ENCODE data around the gene NEK4.

DNA sequence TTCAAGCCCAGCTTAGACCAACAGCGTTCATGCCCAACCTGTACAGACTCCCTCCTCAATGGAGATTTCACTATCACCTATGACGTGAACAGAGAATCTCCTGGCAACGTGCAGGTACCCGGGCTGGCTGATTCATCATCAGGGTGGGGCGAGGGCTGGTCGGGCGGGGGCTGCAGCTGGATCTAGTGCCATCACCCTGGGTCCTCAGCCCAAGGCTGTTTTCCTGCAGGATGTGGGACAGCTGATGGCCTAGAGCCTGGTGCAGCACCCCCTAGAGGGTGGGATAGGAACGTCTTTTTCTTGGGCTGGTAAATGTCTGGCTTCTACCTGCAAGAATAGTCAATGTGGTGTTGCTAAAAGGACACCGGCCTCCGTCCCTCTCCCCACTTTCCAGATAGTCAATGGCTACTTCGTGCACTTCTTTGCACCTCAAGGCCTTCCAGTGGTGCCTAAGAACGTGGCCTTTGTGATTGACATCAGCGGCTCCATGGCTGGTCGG lies 28.3 kb upstream of the NEK4 start:
- no peak for TF ChIP-seq POLR2A (IDR thresholded peaks at IDR 0.05)
- TF ChIP-seq, protein P1, sequence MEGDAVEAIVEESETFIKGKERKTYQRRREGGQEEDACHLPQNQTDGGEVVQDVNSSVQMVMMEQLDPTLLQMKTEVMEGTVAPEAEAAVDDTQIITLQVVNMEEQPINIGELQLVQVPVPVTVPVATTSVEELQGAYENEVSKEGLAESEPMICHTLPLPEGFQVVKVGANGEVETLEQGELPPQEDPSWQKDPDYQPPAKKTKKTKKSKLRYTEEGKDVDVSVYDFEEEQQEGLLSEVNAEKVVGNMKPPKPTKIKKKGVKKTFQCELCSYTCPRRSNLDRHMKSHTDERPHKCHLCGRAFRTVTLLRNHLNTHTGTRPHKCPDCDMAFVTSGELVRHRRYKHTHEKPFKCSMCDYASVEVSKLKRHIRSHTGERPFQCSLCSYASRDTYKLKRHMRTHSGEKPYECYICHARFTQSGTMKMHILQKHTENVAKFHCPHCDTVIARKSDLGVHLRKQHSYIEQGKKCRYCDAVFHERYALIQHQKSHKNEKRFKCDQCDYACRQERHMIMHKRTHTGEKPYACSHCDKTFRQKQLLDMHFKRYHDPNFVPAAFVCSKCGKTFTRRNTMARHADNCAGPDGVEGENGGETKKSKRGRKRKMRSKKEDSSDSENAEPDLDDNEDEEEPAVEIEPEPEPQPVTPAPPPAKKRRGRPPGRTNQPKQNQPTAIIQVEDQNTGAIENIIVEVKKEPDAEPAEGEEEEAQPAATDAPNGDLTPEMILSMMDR (IDR thresholded peaks at IDR 0.05 in 8 of 11, conservative IDR thresholded peaks at IDR 0.05 in 3 of 11): peak in 5 of 11 experiments; percentile 40 to 56 (median 45)
